Measurements from ENCODE around the gene CDH13. TPM values are rescaled to one million over a fixed set of nuclear protein-coding genes. Genes with fewer than 3 reads are reported as not detected.

CDH13 gene
- total RNA-seq, 1 donor from 2014 or later: 161 TPM

DNA sequence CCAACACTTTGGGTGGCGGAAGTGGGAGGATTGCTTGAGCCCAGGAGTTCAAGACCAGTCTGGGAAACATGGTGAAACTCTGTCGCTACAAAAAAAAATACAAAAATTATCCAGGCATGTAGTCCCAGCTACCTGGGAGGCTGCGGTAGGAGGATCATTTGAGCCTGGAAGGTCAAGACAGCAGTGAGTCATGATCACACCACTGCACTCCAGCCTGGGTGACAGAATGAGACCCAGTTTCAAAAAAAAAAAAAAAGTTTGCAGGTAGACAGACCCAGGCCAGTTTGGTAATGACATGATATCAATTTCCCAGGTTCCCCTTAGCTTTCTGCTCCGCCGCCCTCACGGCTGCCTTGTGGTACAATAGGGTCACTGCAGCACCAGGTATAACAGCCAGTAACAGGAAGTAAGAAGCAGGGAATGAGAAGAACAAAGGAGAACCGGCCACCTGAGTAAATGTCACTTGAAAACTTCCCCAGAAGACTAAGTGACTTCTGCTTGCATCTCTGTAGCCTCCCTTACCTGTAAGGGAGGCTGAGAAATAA is 979.8 kb downstream of the CDH13 start:
- Histone ChIP-seq H3K36me3 (no peaks in the 10 kb centered on the region), H3K27ac (replicated peaks) (no peak overlapping the region), H3K4me3 (no peak overlapping the region), H3K9me3 (replicated peaks) (no peaks in the 10 kb centered on the region), H3K4me1 (no peaks in the 10 kb centered on the region), H3K27me3 (ENCODE audit: low read depth) (no peaks in the 10 kb centered on the region)
- intact Hi-C loops (cut with micrococcal nuclease): no loop called here
- TF ChIP-seq, protein P1, sequence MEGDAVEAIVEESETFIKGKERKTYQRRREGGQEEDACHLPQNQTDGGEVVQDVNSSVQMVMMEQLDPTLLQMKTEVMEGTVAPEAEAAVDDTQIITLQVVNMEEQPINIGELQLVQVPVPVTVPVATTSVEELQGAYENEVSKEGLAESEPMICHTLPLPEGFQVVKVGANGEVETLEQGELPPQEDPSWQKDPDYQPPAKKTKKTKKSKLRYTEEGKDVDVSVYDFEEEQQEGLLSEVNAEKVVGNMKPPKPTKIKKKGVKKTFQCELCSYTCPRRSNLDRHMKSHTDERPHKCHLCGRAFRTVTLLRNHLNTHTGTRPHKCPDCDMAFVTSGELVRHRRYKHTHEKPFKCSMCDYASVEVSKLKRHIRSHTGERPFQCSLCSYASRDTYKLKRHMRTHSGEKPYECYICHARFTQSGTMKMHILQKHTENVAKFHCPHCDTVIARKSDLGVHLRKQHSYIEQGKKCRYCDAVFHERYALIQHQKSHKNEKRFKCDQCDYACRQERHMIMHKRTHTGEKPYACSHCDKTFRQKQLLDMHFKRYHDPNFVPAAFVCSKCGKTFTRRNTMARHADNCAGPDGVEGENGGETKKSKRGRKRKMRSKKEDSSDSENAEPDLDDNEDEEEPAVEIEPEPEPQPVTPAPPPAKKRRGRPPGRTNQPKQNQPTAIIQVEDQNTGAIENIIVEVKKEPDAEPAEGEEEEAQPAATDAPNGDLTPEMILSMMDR (IDR thresholded peaks at IDR 0.05; ENCODE audit: borderline replicate concordance): no peak
- DNase-seq: no peak

DNA sequence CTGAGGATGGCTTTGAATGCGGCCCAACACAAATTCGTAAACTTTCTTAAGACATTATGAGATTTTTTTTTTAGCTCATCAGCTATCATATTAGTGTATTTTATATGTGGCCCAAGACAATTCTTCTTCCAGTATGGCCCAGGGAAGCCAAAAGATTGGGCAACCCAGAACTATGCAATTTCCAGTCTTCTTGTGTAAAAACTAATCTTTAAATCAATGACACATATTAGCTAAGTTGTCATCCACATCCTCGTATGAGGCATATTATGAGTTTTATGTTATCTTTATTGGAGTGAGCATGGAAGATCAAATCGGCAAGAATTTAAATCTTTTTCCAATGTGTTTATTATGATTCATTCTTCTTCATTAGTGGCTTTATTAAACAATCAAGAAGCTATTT is 982.4 kb downstream of the CDH13 start:
- peaks cover 7% of the 10 kb centered on the region for H3K9me3 ChIP-seq (replicated peaks)
- DNase-seq: no peak
- H3K27ac ChIP-seq (replicated peaks): no peak overlapping the region
- intact Hi-C loops (cut with micrococcal nuclease): no loop called here
- no peak overlapping the region for H3K4me3 ChIP-seq
- no peaks in the 10 kb centered on the region for H3K36me3 ChIP-seq
- no peaks in the 10 kb centered on the region for H3K4me1 ChIP-seq
- TF ChIP-seq, protein P1 (IDR thresholded peaks at IDR 0.05; ENCODE audit: borderline replicate concordance): no peak
- no peaks in the 10 kb centered on the region for H3K27me3 ChIP-seq (ENCODE audit: low read depth)

DNA sequence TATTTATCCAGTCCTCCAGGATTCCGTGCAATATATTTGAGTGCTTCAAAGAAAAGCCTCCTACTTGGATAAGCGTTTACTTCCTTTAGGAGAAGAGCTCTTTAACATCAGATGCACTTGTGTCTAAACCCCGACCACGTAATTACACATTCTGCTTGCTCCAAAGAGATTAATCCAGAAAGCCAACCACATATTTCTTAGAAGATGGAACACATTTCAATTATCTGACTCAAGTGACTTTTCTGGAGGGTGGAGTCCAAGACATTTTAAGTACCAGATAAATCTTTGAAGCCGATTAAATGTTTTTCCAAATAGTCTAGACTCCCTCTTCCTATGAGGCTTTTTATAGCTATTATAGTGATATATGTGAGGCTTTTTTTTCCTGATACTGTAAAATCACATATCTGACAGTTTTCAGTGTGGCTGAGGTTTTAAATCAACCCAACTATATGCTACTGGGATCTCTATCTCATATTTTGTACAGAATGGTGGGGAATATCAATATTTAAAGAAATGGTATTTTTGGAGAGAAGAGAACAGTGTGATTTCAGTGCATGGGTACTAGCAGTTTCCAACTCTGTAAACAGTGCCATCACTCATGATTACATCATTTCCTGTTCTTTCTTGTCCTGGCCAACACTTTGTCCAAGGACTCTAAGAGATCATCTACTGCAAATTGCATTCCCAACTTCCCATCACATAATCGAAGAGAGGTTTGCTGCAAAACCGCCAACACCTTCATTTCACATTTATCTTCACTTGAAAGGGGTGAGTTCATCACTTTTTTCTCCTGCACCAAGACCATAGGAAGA is 988.6 kb downstream of the CDH13 start:
- H3K4me1 ChIP-seq: no peaks in the 10 kb centered on the region
- H3K27me3 ChIP-seq (ENCODE audit: low read depth): no peaks in the 10 kb centered on the region
- H3K4me3 ChIP-seq: no peak overlapping the region
- no peak for DNase-seq
- no peak overlapping the region for H3K27ac ChIP-seq (replicated peaks)
- TF ChIP-seq, protein P1 (IDR thresholded peaks at IDR 0.05; ENCODE audit: borderline replicate concordance): no peak
- intact Hi-C loops (cut with micrococcal nuclease): no loop called here
- H3K9me3 ChIP-seq (replicated peaks): peaks cover 7% of the 10 kb centered on the region
- H3K36me3 ChIP-seq: no peaks in the 10 kb centered on the region

DNA sequence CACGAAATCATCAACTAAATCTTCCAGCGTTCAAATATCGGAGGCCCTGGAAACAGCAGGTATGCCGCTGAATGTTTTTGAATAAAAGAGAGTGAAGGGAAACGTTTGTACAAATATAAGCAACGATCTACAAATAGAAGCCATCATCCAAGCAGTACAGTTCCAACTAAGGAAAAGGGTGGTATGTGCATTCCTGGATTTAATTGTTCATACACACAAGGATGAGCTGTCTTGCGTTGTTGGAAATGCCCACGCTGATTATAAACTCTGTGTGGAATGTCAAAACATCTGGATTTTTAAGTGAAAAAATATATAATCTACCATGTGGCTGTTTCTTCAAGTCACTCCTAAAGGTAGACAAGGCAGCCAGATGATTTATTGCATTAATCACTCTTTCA is 989.2 kb downstream of the CDH13 start:
- DNase-seq: no peak
- TF ChIP-seq, protein P1 (IDR thresholded peaks at IDR 0.05; ENCODE audit: borderline replicate concordance): no peak
- Histone ChIP-seq H3K9me3 (replicated peaks) (peaks cover 7% of the 10 kb centered on the region), H3K27me3 (ENCODE audit: low read depth) (no peaks in the 10 kb centered on the region), H3K4me3 (no peak overlapping the region), H3K27ac (replicated peaks) (no peak overlapping the region), H3K36me3 (no peaks in the 10 kb centered on the region), H3K4me1 (no peaks in the 10 kb centered on the region)
- intact Hi-C loops (cut with micrococcal nuclease): no loop called here

DNA sequence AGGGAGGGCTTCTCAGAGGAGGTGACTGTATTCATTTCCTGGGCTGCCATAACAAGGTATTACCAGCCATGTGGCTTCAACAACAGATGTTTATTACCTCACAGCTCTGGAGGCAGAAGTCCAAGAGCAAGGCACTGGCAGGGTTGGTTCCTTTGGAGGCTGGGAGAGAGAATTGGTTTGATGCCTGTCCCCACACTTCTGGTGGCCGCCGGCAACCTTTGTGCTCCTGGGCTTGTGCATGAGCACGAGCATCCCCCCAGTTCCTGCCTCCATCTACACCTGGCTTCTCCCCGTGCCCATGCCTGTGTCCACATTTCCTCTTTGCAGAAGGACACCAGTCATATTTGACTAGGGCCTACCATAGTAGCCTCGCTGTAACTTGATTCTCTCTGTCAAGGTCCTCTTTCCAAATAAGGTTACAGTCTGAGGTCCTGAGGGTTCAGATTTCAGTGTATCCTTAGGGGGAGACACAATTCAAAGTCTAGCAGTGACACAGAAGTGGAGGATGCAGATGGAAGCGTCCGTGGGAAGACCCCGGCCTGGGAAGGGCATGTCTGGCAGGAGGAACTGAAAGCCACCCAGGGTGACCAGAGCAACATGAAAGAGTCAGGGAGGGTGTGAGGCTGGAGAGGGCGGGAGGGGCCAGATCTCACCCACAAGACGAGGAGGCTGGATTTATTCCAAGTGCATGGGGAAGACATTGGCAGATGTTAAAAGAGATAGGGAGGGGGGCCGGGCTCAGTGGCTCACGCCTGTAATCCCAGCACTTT is 992.8 kb downstream of the CDH13 start:
- no peak overlapping the region for H3K27ac ChIP-seq (replicated peaks)
- DNase-seq: no peak
- TF ChIP-seq, protein P1 (IDR thresholded peaks at IDR 0.05; ENCODE audit: borderline replicate concordance): no peak
- H3K4me1 ChIP-seq: no peaks in the 10 kb centered on the region
- no peaks in the 10 kb centered on the region for H3K9me3 ChIP-seq (replicated peaks)
- no peak overlapping the region for H3K4me3 ChIP-seq
- H3K36me3 ChIP-seq: no peaks in the 10 kb centered on the region
- H3K27me3 ChIP-seq (ENCODE audit: low read depth): no peaks in the 10 kb centered on the region
- intact Hi-C loops (cut with micrococcal nuclease): no loop called here

Measured in left ventricle myocardium inferior (tissue), 1 donor.